Measurements from ENCODE around the gene GABBR1. TPM values are rescaled to one million over a fixed set of nuclear protein-coding genes. Genes with fewer than 3 reads are reported as not detected.
"Not testable (repeated sequence)": the region's sequence is repeated elsewhere in the genome, so short reads cannot be mapped to it uniquely, and the experiment has no call there.

GABBR1 gene
- total and polyA plus RNA-seq, 4 donors = 13.6 to 126 (median 97.3) TPM

DNA sequence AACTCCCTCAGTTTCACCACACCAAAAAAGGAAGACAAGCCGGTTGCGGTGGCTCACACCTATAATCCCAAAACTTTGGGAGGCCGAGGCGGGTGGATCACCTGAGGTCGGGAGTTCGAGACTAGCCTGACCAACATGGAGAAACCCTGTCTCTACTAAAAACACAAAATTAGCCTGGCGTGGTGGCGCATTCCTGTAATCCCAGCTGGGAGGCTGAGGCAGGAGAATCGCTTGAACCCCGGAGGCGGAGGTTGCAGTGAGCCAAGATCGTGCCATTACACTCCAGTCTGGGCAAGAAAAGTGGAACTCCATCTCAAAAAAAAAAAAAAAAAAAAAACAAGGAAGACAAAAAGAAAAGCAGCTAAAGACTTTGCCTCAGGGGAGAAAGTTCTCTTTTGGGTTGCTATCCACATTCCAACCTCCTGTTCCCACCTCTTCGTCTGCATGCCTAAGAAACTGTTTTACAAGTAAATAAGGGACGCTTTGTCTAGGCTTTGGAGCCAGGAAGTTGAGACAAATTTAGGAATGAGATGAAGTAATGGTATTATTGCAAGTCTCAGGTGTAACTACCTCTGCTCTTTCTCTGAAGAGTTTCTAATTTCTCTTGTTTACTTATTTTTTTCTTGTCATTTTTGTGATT is 28.6 kb upstream of the GABBR1 start:
- not testable (repeated sequence) for H3K27me3 ChIP-seq (ENCODE audit: control insufficient read depth in 1 of 2, insufficient read depth in 2 of 2, low read length in 1 of 2); ATAC-seq (ENCODE audit: low FRiP score); H3K9me3 ChIP-seq (ENCODE audit: control insufficient read depth, low read length)

DNA sequence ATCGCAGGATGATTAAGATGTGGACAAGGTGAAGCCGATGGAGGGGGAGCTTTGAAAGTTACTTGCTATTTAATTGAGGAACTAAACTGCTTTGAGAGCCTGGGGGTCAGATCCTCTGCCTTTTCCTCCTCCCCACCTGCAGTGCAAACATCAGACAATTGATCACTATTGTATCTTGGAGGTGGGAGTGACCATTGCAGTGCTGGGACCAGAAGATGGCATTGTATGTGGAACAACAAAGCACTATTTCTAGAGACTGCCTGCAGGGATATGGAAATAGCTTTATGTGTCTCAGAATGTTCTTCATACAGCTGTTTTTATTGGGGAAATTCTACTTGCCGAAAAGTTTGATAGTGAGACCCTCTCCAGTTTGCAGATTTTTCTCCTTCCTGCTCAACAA is 28.1 kb upstream of the GABBR1 start:
- no peak for ATAC-seq (ENCODE audit: low FRiP score)
- no peak overlapping the region for H3K27ac ChIP-seq (ENCODE audit: low read depth in 1 of 2, low read length in 2 of 2)
- 61 to 69% methylated on average over 3 of the region's 3 CpGs for WGBS, 2 donors
- intact Hi-C loops (cut with DNase I) = loop anchor here in 1 of 2 donors (5.0 kb wide), 1 partner anchor 1961 kb away; the partner anchor contains the start of gene PRRC2A
- no peaks in the 10 kb centered on the region for H3K36me3 ChIP-seq (ENCODE audit: control insufficient read depth in 1 of 2, insufficient read depth in 2 of 2, low read length in 1 of 2)
- H3K4me1 ChIP-seq (ENCODE audit: control insufficient read depth in 1 of 2, insufficient read depth in 2 of 2, low read length in 2 of 2) = no peaks in the 10 kb centered on the region
- H3K27me3 ChIP-seq (ENCODE audit: control insufficient read depth in 1 of 2, insufficient read depth in 2 of 2, low read length in 1 of 2) = no peaks in the 10 kb centered on the region
- H3K9me3 ChIP-seq (ENCODE audit: control insufficient read depth, low read length) = no peaks in the 10 kb centered on the region
- no peak for DNase-seq
- no peak overlapping the region for H3K4me3 ChIP-seq (ENCODE audit: low read length in 2 of 2)

More for the DNA sequence above, 28.6 kb upstream of the GABBR1 start:
- WGBS, 2 donors = 28 to 32% methylated on average over 14 of the region's 14 CpGs
- not testable (repeated sequence) for H3K36me3 ChIP-seq (ENCODE audit: control insufficient read depth in 1 of 2, insufficient read depth in 2 of 2, low read length in 1 of 2); DNase-seq; H3K4me1 ChIP-seq (ENCODE audit: control insufficient read depth in 1 of 2, insufficient read depth in 2 of 2, low read length in 2 of 2); H3K4me3 ChIP-seq (ENCODE audit: low read length in 2 of 2); H3K27ac ChIP-seq (ENCODE audit: low read depth in 1 of 2, low read length in 2 of 2)
- intact Hi-C loops (cut with DNase I) = loop anchor here in 1 of 2 donors (5.0 kb wide), 1 partner anchor 1961 kb away; the partner anchor contains the start of gene PRRC2A

DNA sequence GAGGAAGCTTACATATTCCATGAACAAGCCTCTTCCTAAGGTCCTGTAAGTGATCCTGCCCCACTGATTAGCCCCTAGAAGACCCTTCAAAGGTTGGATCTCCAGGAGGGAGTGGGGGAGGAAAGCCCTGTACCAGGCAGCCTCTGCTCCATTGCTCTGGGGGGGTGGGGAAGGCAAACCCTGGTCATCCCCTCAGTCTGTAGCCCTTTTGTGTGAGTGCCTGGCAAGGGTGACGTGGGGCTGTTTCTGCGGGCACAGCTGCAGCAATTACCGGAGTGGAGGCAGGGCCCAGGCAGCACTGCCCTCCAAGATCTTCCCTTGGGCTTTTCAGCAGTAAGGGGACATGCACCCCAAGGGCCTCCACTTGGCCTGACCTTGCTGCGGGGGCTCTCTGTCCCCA is 23.8 kb upstream of the GABBR1 start, which contains the start of gene MOG:
MOG (plus strand) TSS at position 295 of the 400 bp plus-strand sequence. CDS start 118 bp downstream, outside the sequence.
- Histone ChIP-seq H3K27me3 (ENCODE audit: control insufficient read depth in 1 of 2, insufficient read depth in 2 of 2, low read length in 1 of 2) (no peaks in the 10 kb centered on the region), H3K27ac (ENCODE audit: low read depth in 1 of 2, low read length in 2 of 2) (peak within 1 kb of the TSS in 1 of 2 donors; percentile 31), H3K4me3 (ENCODE audit: low read length in 2 of 2) (no peak within 1 kb of the TSS), H3K36me3 (ENCODE audit: control insufficient read depth in 1 of 2, insufficient read depth in 2 of 2, low read length in 1 of 2) (no peaks in the 10 kb centered on the region), H3K4me1 (ENCODE audit: control insufficient read depth in 1 of 2, insufficient read depth in 2 of 2, low read length in 2 of 2) (no peaks in the 10 kb centered on the region), H3K9me3 (ENCODE audit: control insufficient read depth, low read length) (no peaks in the 10 kb centered on the region)
- no peak for ATAC-seq (ENCODE audit: low FRiP score)
- no peak for DNase-seq
- intact Hi-C loops (cut with DNase I) = no loop called here
- 69 to 80% methylated on average over 4 of the region's 4 CpGs for WGBS, 2 donors

DNA sequence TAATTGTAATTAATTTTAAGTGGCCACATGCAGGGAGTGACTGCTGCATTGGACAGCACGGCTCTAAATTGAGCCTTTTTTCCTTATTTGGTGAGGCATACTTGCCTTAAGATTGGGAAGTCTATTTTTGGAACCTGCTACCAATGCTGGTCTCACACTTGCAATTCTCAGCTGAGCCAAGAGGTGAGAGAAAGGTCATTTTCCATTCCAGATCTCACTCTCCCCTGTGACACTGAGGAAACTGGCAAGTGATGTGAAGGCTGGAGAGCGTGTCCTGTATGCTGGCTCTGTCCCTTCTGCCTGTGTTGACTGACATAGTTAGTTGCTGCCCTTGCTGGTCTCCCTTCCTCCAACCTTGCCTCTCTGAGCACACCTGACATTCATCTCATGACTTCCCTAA is 23.2 kb upstream of the GABBR1 start:
- Histone ChIP-seq H3K9me3 (ENCODE audit: control insufficient read depth, low read length) (no peaks in the 10 kb centered on the region), H3K27ac (ENCODE audit: low read depth in 1 of 2, low read length in 2 of 2) (peak overlapping the region in 1 of 2 donors; percentile 31), H3K27me3 (ENCODE audit: control insufficient read depth in 1 of 2, insufficient read depth in 2 of 2, low read length in 1 of 2) (no peaks in the 10 kb centered on the region), H3K36me3 (ENCODE audit: control insufficient read depth in 1 of 2, insufficient read depth in 2 of 2, low read length in 1 of 2) (no peaks in the 10 kb centered on the region), H3K4me3 (ENCODE audit: low read length in 2 of 2) (no peak overlapping the region), H3K4me1 (ENCODE audit: control insufficient read depth in 1 of 2, insufficient read depth in 2 of 2, low read length in 2 of 2) (no peaks in the 10 kb centered on the region)
- intact Hi-C loops (cut with DNase I) = no loop called here
- DNase-seq (no peak), ATAC-seq (ENCODE audit: low FRiP score) (peak; percentile 71)
- WGBS, 2 donors = 4 to 6% methylated on average over 2 of the region's 2 CpGs

DNA sequence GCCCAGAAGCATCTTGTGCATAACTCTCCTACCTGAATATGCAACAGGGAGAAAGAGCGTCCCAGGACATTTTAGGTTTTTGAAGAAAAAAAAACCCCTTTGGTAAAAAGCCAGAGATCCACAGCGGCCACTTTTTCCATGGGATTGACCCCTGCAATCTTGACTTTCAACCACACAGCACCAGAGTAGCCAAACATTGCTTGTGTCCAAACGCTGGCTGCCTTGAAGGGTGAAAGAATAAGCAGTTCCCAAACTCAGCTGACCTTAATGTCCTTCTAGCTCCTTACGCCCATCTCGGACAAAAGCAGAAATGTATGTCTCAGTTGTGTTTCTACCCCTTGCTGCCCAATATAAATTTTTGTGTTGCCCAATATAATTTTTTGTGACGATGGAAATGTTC is 22.7 kb upstream of the GABBR1 start:
- ATAC-seq (ENCODE audit: low FRiP score) (no peak), DNase-seq (no peak)
- H3K36me3 ChIP-seq (ENCODE audit: control insufficient read depth in 1 of 2, insufficient read depth in 2 of 2, low read length in 1 of 2) = no peaks in the 10 kb centered on the region
- H3K27me3 ChIP-seq (ENCODE audit: control insufficient read depth in 1 of 2, insufficient read depth in 2 of 2, low read length in 1 of 2) = no peaks in the 10 kb centered on the region
- 25 to 32% methylated on average over 6 of the region's 6 CpGs for whole genome bisulfite sequencing, 2 donors
- H3K27ac ChIP-seq (ENCODE audit: low read depth in 1 of 2, low read length in 2 of 2) = no peak overlapping the region
- intact Hi-C loops (cut with DNase I) = no loop called here
- no peaks in the 10 kb centered on the region for H3K9me3 ChIP-seq (ENCODE audit: control insufficient read depth, low read length)
- H3K4me1 ChIP-seq (ENCODE audit: control insufficient read depth in 1 of 2, insufficient read depth in 2 of 2, low read length in 2 of 2) = no peaks in the 10 kb centered on the region
- H3K4me3 ChIP-seq (ENCODE audit: low read length in 2 of 2) = no peak overlapping the region

DNA sequence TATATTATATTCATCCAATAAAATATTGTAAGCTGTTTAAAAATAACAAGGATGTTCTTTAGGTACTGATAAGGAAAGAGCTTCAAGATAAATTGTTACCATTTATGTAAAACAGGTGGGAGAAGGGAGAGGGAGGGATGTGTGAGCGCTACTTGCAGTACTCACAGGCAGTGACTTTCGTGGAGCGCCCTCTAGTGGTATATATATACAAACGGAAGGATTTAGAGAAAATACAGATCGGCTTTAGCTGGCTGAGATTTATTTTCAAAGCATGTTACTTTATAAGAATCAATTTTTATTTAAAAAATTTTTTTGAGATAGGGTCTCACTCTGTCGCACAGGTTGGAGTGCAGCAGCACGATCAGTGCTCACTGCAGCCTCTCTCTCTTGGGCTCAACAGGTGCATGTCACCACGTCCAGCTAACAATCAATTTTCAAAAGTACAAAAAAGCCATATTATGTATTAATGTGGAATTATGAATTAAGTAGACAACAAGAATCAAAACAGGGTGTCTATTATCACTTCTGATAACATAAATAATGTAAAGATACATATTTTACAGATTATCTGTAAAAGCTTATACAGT is 20.6 kb upstream of the GABBR1 start:
- WGBS, 2 donors = 12% methylated on average over 8 of the region's 8 CpGs
- Histone ChIP-seq H3K27ac (ENCODE audit: low read depth in 1 of 2, low read length in 2 of 2) (no peak overlapping the region), H3K36me3 (ENCODE audit: control insufficient read depth in 1 of 2, insufficient read depth in 2 of 2, low read length in 1 of 2) (no peaks in the 10 kb centered on the region), H3K27me3 (ENCODE audit: control insufficient read depth in 1 of 2, insufficient read depth in 2 of 2, low read length in 1 of 2) (no peaks in the 10 kb centered on the region), H3K4me1 (ENCODE audit: control insufficient read depth in 1 of 2, insufficient read depth in 2 of 2, low read length in 2 of 2) (no peaks in the 10 kb centered on the region), H3K9me3 (ENCODE audit: control insufficient read depth, low read length) (no peaks in the 10 kb centered on the region), H3K4me3 (ENCODE audit: low read length in 2 of 2) (no peak overlapping the region)
- ATAC-seq (ENCODE audit: low FRiP score) (no peak), DNase-seq (no peak)
- intact Hi-C loops (cut with DNase I) = loop anchor here (5.0 kb wide), 3 partner anchors 34 to 94 kb away; no protein-coding TSS in a partner anchor

DNA sequence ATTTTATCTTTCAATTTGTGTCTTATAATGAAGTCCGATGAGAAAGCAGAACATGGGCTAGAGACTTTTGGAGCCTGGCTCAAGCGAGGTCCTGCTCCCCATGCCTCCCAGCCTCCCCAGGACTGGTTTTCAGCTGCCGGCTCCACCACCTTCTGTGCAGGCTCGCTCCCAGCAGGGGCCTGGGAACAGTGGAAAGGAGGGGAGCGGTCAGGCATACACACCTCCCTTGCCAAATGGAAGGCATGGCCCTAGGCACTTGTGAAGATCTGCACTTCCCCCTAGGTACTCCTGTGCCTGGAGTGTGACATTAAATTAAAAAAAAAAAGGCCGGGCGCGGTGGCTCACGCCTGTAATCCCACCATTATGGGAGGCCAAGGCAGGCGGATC is 19.2 kb upstream of the GABBR1 start:
- H3K27ac ChIP-seq (ENCODE audit: low read depth in 1 of 2, low read length in 2 of 2) = no peak overlapping the region
- intact Hi-C loops (cut with DNase I) = loop anchor here (5.0 kb wide), 3 partner anchors 35 to 95 kb away; no protein-coding TSS in a partner anchor
- no peaks in the 10 kb centered on the region for H3K4me1 ChIP-seq (ENCODE audit: control insufficient read depth in 1 of 2, insufficient read depth in 2 of 2, low read length in 2 of 2)
- 86 to 88% methylated on average over 10 of the region's 10 CpGs for WGBS, 2 donors
- no peak for ATAC-seq (ENCODE audit: low FRiP score)
- H3K9me3 ChIP-seq (ENCODE audit: control insufficient read depth, low read length) = no peaks in the 10 kb centered on the region
- no peak overlapping the region for H3K4me3 ChIP-seq (ENCODE audit: low read length in 2 of 2)
- H3K36me3 ChIP-seq (ENCODE audit: control insufficient read depth in 1 of 2, insufficient read depth in 2 of 2, low read length in 1 of 2) = no peaks in the 10 kb centered on the region
- H3K27me3 ChIP-seq (ENCODE audit: control insufficient read depth in 1 of 2, insufficient read depth in 2 of 2, low read length in 1 of 2) = no peaks in the 10 kb centered on the region
- no peak for DNase-seq

DNA sequence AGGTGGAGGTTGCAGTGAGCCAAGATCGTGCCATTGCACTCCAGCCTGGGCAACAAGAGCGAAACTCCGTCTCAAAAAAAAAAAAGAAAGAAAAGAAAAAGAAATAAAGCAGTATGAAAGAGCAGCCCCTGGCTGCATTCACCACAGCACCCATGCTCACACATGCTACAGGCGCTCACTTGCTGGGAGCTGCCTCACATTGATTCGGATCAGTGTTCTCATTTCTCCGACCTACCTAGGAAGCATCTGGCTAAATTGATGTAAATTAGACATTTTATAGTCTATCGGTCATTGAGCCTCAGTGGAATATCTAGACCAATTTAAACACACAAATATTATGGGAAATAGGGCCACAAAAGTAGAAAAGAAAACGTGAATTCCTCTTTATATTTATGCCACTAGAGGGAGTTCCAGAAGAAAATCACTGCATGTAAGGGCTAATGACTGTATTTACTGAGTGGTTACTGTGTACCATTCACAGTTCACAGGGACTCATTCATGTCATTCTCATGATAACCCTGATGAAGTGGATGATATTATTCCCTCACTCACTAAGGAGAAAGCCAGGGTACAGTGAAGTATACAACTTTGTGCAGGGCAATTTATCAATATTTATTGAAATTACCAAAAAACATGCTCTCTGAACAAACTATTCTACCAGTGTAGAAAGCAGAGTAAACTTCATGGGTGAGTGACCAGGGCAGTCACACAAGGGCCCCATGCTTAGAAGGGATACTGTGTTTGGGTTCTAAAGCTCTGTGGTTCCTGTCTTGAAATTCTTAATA is 18.6 kb upstream of the GABBR1 start:
- DNase-seq (no peak), ATAC-seq (ENCODE audit: low FRiP score) (no peak)
- intact Hi-C loops (cut with DNase I) = loop anchor here (5.0 kb wide), 3 partner anchors 36 to 96 kb away; no protein-coding TSS in a partner anchor
- no peaks in the 10 kb centered on the region for H3K4me1 ChIP-seq (ENCODE audit: control insufficient read depth in 1 of 2, insufficient read depth in 2 of 2, low read length in 2 of 2)
- 63 to 66% methylated on average over 7 to 8 of the region's 8 CpGs for WGBS, 2 donors
- no peaks in the 10 kb centered on the region for H3K27me3 ChIP-seq (ENCODE audit: control insufficient read depth in 1 of 2, insufficient read depth in 2 of 2, low read length in 1 of 2)
- H3K36me3 ChIP-seq (ENCODE audit: control insufficient read depth in 1 of 2, insufficient read depth in 2 of 2, low read length in 1 of 2) = no peaks in the 10 kb centered on the region
- no peak overlapping the region for H3K4me3 ChIP-seq (ENCODE audit: low read length in 2 of 2)
- H3K27ac ChIP-seq (ENCODE audit: low read depth in 1 of 2, low read length in 2 of 2) = no peak overlapping the region
- H3K9me3 ChIP-seq (ENCODE audit: control insufficient read depth, low read length) = no peaks in the 10 kb centered on the region

Data from aorta (tissue), 5 donors.